HUES64 (cell line): ENCODE data around the gene GLO1.

Source experiments
- H3K27ac ChIP-seq: 2 replicates; pipeline ENCODE4 v1.7.0; 2013; ENCODE audit warnings: low read depth, low read length, inconsistent platforms
- H3K27me3 ChIP-seq: 2 replicates; pipeline ENCODE4 v1.6.1; 2013; ENCODE audit warnings: mild to moderate bottlenecking, low read length; ENCODE audit not compliant: insufficient read depth
- H3K36me3 ChIP-seq: 2 replicates; pipeline ENCODE4 v1.6.1; 2013; ENCODE audit warnings: mild to moderate bottlenecking, low read length; ENCODE audit not compliant: insufficient read depth
- H3K4me1 ChIP-seq: 2 replicates; pipeline ENCODE4 v1.6.1; 2013; ENCODE audit warnings: mild to moderate bottlenecking, low read length, moderate library complexity; ENCODE audit not compliant: insufficient read depth
- H3K4me3 ChIP-seq: 2 replicates; pipeline ENCODE4 v1.5.1; 2013; ENCODE audit warnings: mild to moderate bottlenecking, low read length, moderate library complexity
- H3K9ac ChIP-seq: 2 replicates; pipeline ENCODE4 v1.6.1; 2013; ENCODE audit warnings: mild to moderate bottlenecking, low read depth, low read length
- H3K9me3 ChIP-seq: 2 replicates; pipeline ENCODE4 v1.6.1; 2013; ENCODE audit warnings: low read depth, low read length; ENCODE audit not compliant: insufficient read depth
- WGBS: fragments of 150-250, 120-280 bp; methylation state at CpG from one replicate; pipeline ENCODE4 v1.1.7; 2013; ENCODE audit warnings: missing lambda C conversion rate; 5-methylcytosine and 5-hydroxymethylcytosine counted together

The GLO1 gene

DNA sequence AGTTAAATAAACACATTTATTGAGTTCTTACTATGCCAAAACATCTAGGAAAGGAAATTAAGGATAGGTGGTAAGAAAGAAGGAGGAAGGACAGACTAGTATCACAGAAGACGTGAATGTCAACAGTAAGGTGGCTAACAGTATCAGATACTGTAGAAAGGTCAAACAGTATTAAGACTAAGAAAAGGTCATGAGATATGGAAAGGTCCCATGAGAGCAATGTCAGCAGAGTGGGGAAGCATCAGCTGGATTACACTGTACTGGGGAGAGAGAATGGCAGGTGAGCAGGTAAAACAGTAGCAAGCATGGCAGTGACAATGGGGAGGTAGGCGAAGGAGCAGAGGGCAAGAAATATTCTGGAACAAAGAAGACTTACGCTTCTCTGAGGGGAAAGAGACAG, 18.0 kb downstream of the GLO1 start:
- H3K36me3 ChIP-seq = peaks cover 68% of the 10 kb centered on the region
- no peaks in the 10 kb centered on the region; the same call in 1 of the 2 replicates for H3K4me1 ChIP-seq
- H3K4me3 ChIP-seq = no peak overlapping the region
- H3K27ac ChIP-seq = no peak overlapping the region
- WGBS = 92% methylated on average over 3 of the region's 3 CpGs
- no peaks in the 10 kb centered on the region for H3K9me3 ChIP-seq
- no peaks in the 10 kb centered on the region for H3K27me3 ChIP-seq
- no peak overlapping the region for H3K9ac ChIP-seq

- peaks cover 74% of the 10 kb centered on the region for H3K36me3 ChIP-seq
- H3K27me3 ChIP-seq = no peaks in the 10 kb centered on the region
- no peaks in the 10 kb centered on the region for H3K9me3 ChIP-seq
- H3K9ac ChIP-seq = no peak overlapping the region
- WGBS = 100% methylated on average over 1 of the region's 1 CpG
- no peak overlapping the region for H3K4me3 ChIP-seq
- no peaks in the 10 kb centered on the region; the same call in 1 of the 2 replicates for H3K4me1 ChIP-seq
- no peak overlapping the region for H3K27ac ChIP-seq
Observed at GRCh38 chr6:38684237-38684636, 18.7 kb downstream of the GLO1 start.

DNA sequence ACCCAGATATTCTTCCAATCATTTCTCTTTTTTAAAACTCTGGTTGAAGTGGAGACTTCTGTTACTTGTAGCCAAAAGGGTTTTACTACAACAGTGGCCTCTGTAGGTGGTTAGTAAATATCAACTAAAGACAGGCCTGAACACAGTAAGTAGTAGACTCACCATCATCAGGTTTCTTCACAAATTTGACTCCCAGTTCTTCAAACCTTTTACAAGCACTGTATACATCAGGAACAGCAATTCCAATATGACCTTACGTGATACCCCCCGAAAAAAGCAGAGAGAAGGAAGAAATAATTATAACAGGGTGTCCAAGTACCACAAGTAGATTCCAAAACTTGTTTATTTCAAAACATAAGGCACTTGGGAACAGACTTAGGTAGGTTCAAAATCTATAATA, 21.1 kb downstream of the GLO1 start:
- Histone ChIP-seq H3K27me3 (no peaks in the 10 kb centered on the region), H3K36me3 (peaks cover 93% of the 10 kb centered on the region), H3K9me3 (no peaks in the 10 kb centered on the region), H3K27ac (no peak overlapping the region), H3K9ac (no peak overlapping the region), H3K4me1 (no peaks in the 10 kb centered on the region), H3K4me3 (no peak overlapping the region)
- WGBS = no CpG with 5 or more reads among the region's 2 CpGs

DNA sequence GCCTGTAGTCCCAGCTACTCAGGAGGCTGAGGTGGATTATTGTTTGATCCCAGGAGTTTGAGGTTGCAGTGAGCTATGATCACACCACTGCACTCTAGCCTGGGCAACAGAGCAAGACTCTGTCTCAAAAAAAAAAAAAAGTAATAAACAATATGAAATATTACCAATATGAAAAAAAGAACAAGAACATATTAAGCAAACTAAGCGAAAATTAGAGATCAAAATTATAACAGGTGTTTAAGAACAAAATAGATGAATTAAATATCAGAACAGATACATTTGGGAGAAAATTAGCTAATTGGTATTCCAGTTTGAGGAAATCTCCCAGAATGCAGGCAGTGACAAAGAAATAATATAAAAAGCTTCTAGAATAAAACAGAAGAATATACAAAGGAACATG, 23.3 kb downstream of the GLO1 start:
- Histone ChIP-seq H3K4me3 (no peak overlapping the region), H3K27me3 (no peaks in the 10 kb centered on the region), H3K9ac (no peak overlapping the region), H3K9me3 (no peaks in the 10 kb centered on the region), H3K36me3 (peaks cover 93% of the 10 kb centered on the region), H3K27ac (no peak overlapping the region), H3K4me1 (no peaks in the 10 kb centered on the region)
- no CpG with 5 or more reads among the region's 1 CpG for WGBS

GRCh38 chr6:38678178-38678760, 24.7 kb downstream of the GLO1 start:
- H3K36me3 ChIP-seq = peaks cover 83% of the 10 kb centered on the region
- 88% methylated on average over 7 of the region's 7 CpGs for WGBS
- no peak overlapping the region for H3K27ac ChIP-seq

DNA sequence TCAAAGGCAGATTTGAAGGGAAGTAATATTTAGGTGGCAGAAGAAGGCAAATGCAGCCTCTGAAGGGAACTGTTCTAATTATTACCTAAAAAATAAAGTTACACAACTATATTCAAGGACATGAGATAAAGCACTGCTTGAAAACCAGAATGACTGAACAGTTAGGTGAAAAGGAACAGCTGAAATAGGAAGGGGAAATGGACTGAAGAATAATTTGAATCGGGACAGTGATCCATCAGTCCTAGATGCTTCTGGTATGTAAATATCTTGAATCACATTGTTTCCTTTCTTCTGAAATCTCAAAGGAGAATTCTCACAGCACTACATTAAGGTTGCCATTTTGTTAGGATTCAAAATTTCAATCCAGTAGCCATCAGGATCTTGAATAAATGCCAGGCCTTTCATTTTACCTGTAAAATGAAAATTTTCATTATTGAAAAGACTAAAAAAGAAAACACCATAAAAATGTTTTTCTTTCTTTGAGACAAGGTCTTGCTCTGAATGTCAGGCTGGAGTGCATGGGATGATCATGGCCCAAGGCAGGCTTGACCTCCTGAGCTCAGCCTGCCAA, 25.9 kb downstream of the GLO1 start:
- Histone ChIP-seq H3K4me1 (no peaks in the 10 kb centered on the region), H3K36me3 (peaks cover 71% of the 10 kb centered on the region), H3K27me3 (no peaks in the 10 kb centered on the region), H3K9me3 (no peaks in the 10 kb centered on the region), H3K27ac (no peak overlapping the region), H3K4me3 (no peak overlapping the region), H3K9ac (no peak overlapping the region)
- 100% methylated on average over 1 of the region's 1 CpG for WGBS

More at GRCh38 chr6:38678178-38678760, 24.7 kb downstream of the GLO1 start:
- Histone ChIP-seq H3K27me3 (no peaks in the 10 kb centered on the region), H3K4me1 (no peaks in the 10 kb centered on the region), H3K9ac (no peak overlapping the region), H3K9me3 (no peaks in the 10 kb centered on the region), H3K4me3 (no peak overlapping the region)

- no peak overlapping the region for H3K9ac ChIP-seq
- H3K9me3 ChIP-seq = no peaks in the 10 kb centered on the region
- H3K36me3 ChIP-seq = peaks cover 64% of the 10 kb centered on the region
- no peak overlapping the region for H3K4me3 ChIP-seq
- H3K27ac ChIP-seq = no peak overlapping the region
- H3K27me3 ChIP-seq = no peaks in the 10 kb centered on the region
- H3K4me1 ChIP-seq = no peaks in the 10 kb centered on the region
- 93% methylated on average over 1 of the region's 2 CpGs for WGBS
Observed at GRCh38 chr6:38676236-38676973, 26.5 kb downstream of the GLO1 start.

DNA sequence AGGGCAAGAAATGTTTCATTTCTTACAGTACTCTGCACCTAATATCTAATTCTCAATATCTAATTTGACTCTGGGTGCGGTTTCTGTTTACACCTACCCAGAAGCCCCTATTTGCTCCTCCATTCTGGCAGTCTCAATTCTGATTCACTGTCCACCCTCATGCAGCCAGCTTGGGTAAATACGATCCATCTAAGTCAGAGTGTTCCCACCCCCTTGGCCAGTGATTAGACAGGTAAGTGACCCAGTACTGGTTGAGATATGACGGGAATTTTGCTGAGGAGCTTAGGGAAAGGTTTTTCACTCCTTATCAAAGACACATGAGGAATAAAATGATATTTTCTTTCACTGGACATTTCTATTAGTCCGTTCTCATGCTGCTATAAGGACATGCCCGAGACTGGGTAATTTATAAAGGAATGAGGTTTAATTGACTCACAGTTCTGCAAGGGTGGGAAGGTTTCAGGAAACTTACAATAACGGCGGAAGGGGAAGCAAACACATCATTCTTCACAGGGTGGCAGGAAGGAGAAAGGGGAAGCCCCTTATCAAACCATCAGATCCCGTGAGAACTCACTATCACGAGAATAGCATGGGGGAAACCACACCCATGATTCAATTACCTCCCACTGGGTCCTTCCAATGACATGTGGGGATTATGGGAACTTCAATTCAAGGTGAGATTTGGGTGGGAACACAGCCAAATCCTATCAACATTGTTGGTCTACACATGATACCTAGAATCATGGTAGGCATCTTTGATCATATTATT, 29.4 kb downstream of the GLO1 start:
- WGBS = 84% methylated on average over 7 of the region's 9 CpGs
- Histone ChIP-seq H3K27ac (no peak overlapping the region), H3K4me3 (no peak overlapping the region), H3K27me3 (no peaks in the 10 kb centered on the region), H3K9ac (no peak overlapping the region), H3K36me3 (peaks cover 40% of the 10 kb centered on the region), H3K4me1 (no peaks in the 10 kb centered on the region), H3K9me3 (no peaks in the 10 kb centered on the region)

GRCh38 chr6:38671885-38672467, 31.0 kb downstream of the GLO1 start:
- Histone ChIP-seq H3K9ac (no peak overlapping the region), H3K27me3 (no peaks in the 10 kb centered on the region), H3K9me3 (no peaks in the 10 kb centered on the region), H3K4me1 (no peaks in the 10 kb centered on the region), H3K36me3 (peaks cover 24% of the 10 kb centered on the region), H3K27ac (no peak overlapping the region), H3K4me3 (no peak overlapping the region)
- WGBS = 7% methylated on average over 2 of the region's 2 CpGs

GRCh38 chr6:38658418-38659167, 44.4 kb downstream of the GLO1 start:
- no peaks in the 10 kb centered on the region for H3K9me3 ChIP-seq
- 94% methylated on average over 3 of the region's 3 CpGs for WGBS
- H3K4me1 ChIP-seq = no peaks in the 10 kb centered on the region
- no peak overlapping the region for H3K9ac ChIP-seq
- H3K36me3 ChIP-seq = no peaks in the 10 kb centered on the region
- no peak overlapping the region for H3K4me3 ChIP-seq
- H3K27me3 ChIP-seq = no peaks in the 10 kb centered on the region
- no peak overlapping the region for H3K27ac ChIP-seq
